ENCODE measurements around the gene PBX1.

DNA sequence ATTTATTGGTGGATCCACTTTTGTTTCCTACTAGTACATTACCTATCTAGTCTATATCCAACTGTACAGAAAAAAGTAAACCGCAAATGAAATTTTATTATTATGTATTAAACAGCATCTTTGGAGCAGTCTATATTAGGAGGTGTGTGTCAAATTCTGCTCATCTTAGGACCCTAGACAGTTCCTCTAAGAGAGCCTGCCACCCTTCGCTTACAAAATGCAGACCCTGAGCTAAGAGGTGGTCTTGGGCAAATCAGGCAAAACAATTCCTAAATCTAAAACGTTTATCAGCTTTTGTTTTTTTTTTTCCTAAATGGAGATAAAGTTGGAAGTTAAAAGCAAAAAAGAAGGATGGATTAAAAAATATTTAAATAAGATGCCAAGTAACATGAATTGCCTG lies 85.3 kb downstream of the PBX1 start:
- no peak for TF ChIP-seq SP1 (CRISPR knock-in tag; conservative IDR thresholded peaks at IDR 0.05)
- TF ChIP-seq, protein P1, sequence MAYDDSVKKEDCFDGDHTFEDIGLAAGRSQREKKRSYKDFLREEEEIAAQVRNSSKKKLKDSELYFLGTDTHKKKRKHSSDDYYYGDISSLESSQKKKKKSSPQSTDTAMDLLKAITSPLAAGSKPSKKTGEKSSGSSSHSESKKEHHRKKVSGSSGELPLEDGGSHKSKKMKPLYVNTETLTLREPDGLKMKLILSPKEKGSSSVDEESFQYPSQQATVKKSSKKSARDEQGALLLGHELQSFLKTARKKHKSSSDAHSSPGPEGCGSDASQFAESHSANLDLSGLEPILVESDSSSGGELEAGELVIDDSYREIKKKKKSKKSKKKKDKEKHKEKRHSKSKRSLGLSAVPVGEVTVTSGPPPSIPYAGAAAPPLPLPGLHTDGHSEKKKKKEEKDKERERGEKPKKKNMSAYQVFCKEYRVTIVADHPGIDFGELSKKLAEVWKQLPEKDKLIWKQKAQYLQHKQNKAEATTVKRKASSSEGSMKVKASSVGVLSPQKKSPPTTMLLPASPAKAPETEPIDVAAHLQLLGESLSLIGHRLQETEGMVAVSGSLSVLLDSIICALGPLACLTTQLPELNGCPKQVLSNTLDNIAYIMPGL (CRISPR knock-in tag; IDR thresholded peaks at IDR 0.05): no peak
- TF ChIP-seq, protein P2, sequence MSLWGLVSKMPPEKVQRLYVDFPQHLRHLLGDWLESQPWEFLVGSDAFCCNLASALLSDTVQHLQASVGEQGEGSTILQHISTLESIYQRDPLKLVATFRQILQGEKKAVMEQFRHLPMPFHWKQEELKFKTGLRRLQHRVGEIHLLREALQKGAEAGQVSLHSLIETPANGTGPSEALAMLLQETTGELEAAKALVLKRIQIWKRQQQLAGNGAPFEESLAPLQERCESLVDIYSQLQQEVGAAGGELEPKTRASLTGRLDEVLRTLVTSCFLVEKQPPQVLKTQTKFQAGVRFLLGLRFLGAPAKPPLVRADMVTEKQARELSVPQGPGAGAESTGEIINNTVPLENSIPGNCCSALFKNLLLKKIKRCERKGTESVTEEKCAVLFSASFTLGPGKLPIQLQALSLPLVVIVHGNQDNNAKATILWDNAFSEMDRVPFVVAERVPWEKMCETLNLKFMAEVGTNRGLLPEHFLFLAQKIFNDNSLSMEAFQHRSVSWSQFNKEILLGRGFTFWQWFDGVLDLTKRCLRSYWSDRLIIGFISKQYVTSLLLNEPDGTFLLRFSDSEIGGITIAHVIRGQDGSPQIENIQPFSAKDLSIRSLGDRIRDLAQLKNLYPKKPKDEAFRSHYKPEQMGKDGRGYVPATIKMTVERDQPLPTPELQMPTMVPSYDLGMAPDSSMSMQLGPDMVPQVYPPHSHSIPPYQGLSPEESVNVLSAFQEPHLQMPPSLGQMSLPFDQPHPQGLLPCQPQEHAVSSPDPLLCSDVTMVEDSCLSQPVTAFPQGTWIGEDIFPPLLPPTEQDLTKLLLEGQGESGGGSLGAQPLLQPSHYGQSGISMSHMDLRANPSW (CRISPR knock-in tag; conservative IDR thresholded peaks at IDR 0.05; ENCODE audit: low read depth): no peak
- TF ChIP-seq, protein P3, sequence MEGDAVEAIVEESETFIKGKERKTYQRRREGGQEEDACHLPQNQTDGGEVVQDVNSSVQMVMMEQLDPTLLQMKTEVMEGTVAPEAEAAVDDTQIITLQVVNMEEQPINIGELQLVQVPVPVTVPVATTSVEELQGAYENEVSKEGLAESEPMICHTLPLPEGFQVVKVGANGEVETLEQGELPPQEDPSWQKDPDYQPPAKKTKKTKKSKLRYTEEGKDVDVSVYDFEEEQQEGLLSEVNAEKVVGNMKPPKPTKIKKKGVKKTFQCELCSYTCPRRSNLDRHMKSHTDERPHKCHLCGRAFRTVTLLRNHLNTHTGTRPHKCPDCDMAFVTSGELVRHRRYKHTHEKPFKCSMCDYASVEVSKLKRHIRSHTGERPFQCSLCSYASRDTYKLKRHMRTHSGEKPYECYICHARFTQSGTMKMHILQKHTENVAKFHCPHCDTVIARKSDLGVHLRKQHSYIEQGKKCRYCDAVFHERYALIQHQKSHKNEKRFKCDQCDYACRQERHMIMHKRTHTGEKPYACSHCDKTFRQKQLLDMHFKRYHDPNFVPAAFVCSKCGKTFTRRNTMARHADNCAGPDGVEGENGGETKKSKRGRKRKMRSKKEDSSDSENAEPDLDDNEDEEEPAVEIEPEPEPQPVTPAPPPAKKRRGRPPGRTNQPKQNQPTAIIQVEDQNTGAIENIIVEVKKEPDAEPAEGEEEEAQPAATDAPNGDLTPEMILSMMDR (IDR thresholded peaks at IDR 0.05): no peak
- no peak for TF ChIP-seq ETV6 (CRISPR knock-in tag; IDR thresholded peaks at IDR 0.05)
- no peak for TF ChIP-seq TEAD1 (CRISPR knock-in tag; IDR thresholded peaks at IDR 0.05)
